Measurements from ENCODE around the gene PCBP2.

- no peak for TF ChIP-seq CTCF (IDR thresholded peaks at IDR 0.05)
- no peak for TF ChIP-seq POLR2AphosphoS5 (IDR thresholded peaks at IDR 0.05)
Observed at GRCh38 chr12:53497461-53497860, 45.6 kb downstream of the PCBP2 start.

Measured in gastroesophageal sphincter (tissue), 3 donors.